NOMO-1 (cell line): ENCODE results near the gene LYZL6.

ENCODE experiments used
- DNase-seq, 2 experiments: peaks; one replicate each; lab custom pipeline; 2025; ENCODE audit not compliant: unreplicated experiment in 2 of 2; lab: John Stamatoyannopoulos, UW

Gene LYZL6

DNA sequence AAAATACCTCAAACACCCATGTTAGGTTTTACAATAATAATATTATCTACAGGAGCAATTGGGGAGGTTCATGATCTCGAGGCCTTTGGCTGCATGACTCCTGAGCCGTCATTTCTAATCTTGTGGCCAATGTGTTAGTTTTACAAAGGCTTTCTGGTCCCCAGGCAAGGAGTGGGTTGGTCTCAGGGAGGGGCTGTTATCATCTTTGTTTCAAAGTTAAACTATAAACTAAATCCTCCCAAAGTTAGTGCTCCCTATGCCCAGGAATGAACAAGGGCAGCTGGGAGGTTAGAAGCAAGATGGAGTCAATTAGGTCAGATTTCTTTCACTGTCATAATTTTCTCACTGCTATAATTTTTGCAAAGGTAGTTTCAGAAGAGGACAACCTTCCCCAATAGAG lies 54.3 kb downstream of the LYZL6 start:
- no peak for DNase-seq
